AG10803 (cell line): ENCODE data around the gene KLHL10.

Experiments
- DNase-seq: peaks from one replicate; pipeline ENCODE4 v3.0.0; 2010; ENCODE audit warnings: low read depth
- H3K4me3 ChIP-seq: 2 replicates; pipeline ENCODE4 v1.5.1; 2011; ENCODE audit warnings: mild to moderate bottlenecking, low read length, control low read depth
- TF ChIP-seq, protein P1 (sequence below): conservative IDR thresholded peaks from 2 replicates; pipeline ENCODE4 v1.5.1; 2011; ENCODE audit warnings: mild to moderate bottlenecking, low read length, control low read depth, inconsistent platforms

Gene KLHL10

DNA sequence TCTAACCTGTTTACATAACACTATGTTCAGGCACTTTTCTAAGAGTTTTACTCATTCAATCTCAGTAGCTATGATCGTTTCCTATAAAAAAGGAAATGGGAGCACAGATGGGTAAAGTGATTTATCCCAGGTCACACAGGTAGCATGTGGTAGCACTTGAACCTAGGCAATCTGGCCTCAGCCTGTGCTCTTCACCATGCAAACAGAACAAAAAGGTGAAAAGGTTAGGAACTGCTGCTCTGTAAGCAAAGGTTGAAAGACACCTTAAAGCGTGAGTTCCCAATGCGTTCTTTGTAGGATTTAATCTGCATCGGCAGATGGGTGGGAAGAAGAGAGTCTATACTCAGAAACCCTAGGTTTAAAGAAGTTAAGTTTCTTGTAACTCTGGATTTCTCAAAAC, 42.5 kb downstream of the KLHL10 start:
- DNase-seq = no peak
- TF ChIP-seq, protein P1, sequence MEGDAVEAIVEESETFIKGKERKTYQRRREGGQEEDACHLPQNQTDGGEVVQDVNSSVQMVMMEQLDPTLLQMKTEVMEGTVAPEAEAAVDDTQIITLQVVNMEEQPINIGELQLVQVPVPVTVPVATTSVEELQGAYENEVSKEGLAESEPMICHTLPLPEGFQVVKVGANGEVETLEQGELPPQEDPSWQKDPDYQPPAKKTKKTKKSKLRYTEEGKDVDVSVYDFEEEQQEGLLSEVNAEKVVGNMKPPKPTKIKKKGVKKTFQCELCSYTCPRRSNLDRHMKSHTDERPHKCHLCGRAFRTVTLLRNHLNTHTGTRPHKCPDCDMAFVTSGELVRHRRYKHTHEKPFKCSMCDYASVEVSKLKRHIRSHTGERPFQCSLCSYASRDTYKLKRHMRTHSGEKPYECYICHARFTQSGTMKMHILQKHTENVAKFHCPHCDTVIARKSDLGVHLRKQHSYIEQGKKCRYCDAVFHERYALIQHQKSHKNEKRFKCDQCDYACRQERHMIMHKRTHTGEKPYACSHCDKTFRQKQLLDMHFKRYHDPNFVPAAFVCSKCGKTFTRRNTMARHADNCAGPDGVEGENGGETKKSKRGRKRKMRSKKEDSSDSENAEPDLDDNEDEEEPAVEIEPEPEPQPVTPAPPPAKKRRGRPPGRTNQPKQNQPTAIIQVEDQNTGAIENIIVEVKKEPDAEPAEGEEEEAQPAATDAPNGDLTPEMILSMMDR = no peak
- no peak overlapping the region for H3K4me3 ChIP-seq

- no peak for DNase-seq
- TF ChIP-seq, protein P1 = no peak
- no peak overlapping the region for H3K4me3 ChIP-seq
Measured at GRCh38 chr17:41882756-41883155, 45.1 kb downstream of the KLHL10 start.

DNA sequence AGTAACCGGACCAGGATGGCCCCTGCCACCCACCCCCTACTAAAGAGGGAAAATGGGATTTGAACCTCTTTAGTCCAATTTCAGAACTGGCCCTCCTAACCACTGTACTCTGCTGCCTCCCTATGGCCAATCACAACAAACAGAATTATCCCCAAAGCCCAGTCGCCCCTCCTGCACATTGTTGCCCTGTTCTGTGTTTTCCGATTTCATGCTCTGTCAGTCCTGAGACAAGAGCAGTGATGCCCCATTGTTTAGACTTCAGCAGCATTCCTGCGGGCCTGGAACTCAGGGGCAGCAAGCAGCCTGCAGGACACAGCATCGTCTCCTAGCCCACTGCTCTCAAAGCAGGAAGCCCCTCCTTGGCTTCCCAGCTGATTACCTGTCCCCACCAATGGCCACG, 48.1 kb downstream of the KLHL10 start:
- no peak for DNase-seq
- TF ChIP-seq, protein P1 = peak; percentile 25
- no peak overlapping the region for H3K4me3 ChIP-seq

DNA sequence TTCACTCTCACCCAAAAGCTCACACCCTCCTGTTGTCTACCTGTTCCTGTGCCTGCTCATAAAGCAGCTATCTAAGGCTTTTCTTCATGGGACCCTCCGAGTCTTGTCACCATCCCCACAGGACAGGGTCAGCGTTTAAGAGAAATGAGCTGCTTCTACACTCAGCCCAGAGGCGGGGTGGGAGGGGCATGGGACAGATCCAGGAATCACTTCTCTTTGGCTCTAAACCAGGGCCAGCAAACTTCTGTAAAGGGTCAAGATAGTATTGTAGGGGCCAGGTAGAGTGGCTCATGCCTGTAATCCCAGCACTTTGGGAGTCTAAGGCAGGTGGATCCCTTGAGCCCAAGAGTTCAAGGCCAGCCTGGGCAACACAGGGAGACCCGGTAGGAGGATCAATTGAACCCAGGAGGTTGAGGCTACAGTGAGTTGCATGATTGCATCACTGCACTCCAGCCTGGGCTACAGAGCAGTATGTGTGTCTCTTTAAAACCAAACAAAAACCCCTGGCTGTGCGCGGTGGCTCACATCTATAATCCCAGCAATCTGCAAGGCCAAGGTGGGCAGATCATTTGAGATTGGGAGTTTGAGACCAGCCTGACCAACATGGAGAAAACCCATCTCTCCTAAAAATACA, 50.8 kb downstream of the KLHL10 start:
- no peak for DNase-seq
- H3K4me3 ChIP-seq = no peak overlapping the region
- TF ChIP-seq, protein P1 = no peak

GRCh38 chr17:41891135-41892020, 53.8 kb downstream of the KLHL10 start:
- H3K4me3 ChIP-seq = no peak overlapping the region
- no peak for DNase-seq
- TF ChIP-seq, protein P1 = no peak

- H3K4me3 ChIP-seq = no peak overlapping the region
- no peak for DNase-seq
- TF ChIP-seq, protein P1 = no peak
Measured at GRCh38 chr17:41892021-41892376, 54.4 kb downstream of the KLHL10 start.

DNA sequence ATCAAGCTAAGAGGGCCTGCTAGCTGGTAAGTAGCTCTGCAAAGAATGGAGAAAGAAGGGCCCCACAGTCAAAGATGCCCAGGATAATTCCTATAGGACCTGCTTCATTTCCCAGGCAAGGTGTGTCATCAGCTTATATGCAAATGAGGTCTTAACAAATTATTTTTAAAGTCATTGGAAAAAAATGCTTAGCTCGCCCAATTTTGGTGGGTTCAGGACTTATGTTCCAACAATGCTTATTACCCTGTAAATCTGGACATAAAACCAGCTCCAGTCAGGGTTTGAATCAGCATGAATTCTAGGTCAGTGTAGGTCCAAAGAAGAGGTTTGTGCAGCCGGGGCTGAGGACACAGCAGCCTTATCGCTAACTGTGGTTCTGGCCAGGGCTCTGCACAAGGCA, 55.8 kb downstream of the KLHL10 start:
- no peak for DNase-seq
- H3K4me3 ChIP-seq = no peak overlapping the region
- TF ChIP-seq, protein P1 = no peak
